K562 treated with DMSO at 1 percent for 4 hours (cell line): ENCODE measurements around the gene PLET1. TPM values are rescaled to one million over a fixed set of nuclear protein-coding genes. Genes with fewer than 3 reads are reported as not detected.

ENCODE experiments used
- total RNA-seq: library from RNA; unstranded; fragments of 300-600 nt; gene quantifications from 2 replicates; pipeline ENCODE4 v1.2.3, GENCODE V29; 2022; ENCODE audit not compliant: insufficient read depth

Gene PLET1
- total RNA-seq = not detected in 2 replicates

GRCh38 chr11:112260490-112260889, at the start of gene PLET1:
PLET1 (minus strand) TSS chr11:112260860; CDS start chr11:112260589, 271 bp downstream.

DNA sequence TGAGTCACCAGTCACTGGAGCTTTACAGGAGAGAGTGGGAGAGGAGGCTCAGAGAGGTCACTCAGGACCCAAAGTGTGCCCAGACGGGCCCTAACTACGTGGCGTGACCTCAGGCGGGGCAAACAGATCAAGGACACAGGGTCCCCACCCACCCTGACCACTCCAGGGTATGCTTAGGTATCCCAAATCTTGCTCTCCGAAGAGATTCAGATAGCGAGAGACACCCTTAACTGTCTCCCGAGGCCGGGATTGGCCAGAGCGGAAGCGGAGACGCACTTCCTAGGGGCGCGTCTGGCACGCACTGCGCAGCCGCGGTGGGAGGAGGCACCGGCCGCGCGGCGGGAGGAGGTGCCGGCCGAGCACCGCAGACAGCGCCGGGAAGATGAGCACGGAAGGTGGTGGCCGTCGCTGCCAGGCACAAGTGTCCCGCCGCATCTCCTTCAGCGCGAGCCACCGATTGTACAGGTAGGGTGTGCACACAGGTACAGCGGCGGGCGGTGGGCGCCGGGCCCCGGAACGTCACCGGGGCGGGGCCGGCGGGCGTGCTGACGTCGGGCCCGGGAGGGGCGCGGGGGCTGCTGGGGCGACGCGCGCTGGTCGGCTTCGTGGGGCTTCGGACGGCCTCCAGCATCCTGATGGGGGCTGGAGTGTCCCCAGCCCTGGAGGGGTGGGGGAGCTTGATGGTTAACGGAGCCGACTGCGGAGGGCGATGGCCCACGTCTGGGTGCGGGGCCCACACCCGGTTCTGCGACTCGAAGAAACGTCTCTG, 34.4 kb downstream of the PLET1 start, which contains the start of gene PTS:
PTS (plus strand) TSS at position 367 of the 769 bp plus-strand sequence; CDS start at position 383, 16 bp downstream.

Other genes starting within 250 kb of the PLET1 start
- 35.0 and 35.8 TPM in 2 replicates for gene DLAT, start 235.5 kb downstream of the PLET1 start, total RNA-seq
- 1.2 TPM in 1 of 2 replicates, not detected in the other for gene PIH1D2, start 186.8 kb downstream of the PLET1 start, total RNA-seq
- gene NKAPD1, start 186.6 kb downstream of the PLET1 start, total RNA-seq = 13.3 and 13.5 TPM in 2 replicates
- 45.8 and 65.1 TPM in 2 replicates for gene TIMM8B, start 174.1 kb downstream of the PLET1 start, total RNA-seq
- gene SDHD, start 174.0 kb downstream of the PLET1 start, total RNA-seq = 96.8 and 108 TPM in 2 replicates
- 19.1 and 23.1 TPM in 2 replicates for gene IL18, start 96.8 kb downstream of the PLET1 start, total RNA-seq
- not detected in 2 replicates for gene TEX12, start 93.5 kb downstream of the PLET1 start, total RNA-seq
- gene BCO2, start 85.3 kb downstream of the PLET1 start, total RNA-seq = 2.0 TPM in 1 of 2 replicates, not detected in the other
- gene PTS, start 34.4 kb downstream of the PLET1 start, total RNA-seq = 12.3 and 12.5 TPM in 2 replicates